Panc1 (cell line): ENCODE data around the gene FDXR. TPM values are rescaled to one million over a fixed set of nuclear protein-coding genes. Genes with fewer than 3 reads are reported as not detected.

Source experiments
- ATAC-seq: fragments of 200-7000 bp; cut with Tn5 transposase; 2 replicates; pipeline ENCODE4 v1.9.1; 2020; ENCODE audit warnings: mild to moderate bottlenecking, moderate library complexity
- BruUV-seq: library from RNA; stranded (reverse); fragments of 400-500 nt; replicated peaks from 2 replicates; lab custom pipeline; 2021; lab: Mats Ljungman, UMichigan
- CTCF ChIA-PET: fragments of 300-600 bp; sonication (Branson Sonifier 250); formaldehyde crosslinking; loops from one replicate; lab custom pipeline; 2022; ENCODE audit warnings: antibody characterized with exemption; lab: Charles Lee
- POLR2A ChIA-PET: fragments of 300-600 bp; sonication (Branson Sonifier 250); formaldehyde crosslinking; loops from one replicate; lab custom pipeline; 2022; ENCODE audit warnings: antibody characterized with exemption; lab: Charles Lee
- DNase-seq: peaks from one replicate; pipeline ENCODE4 v3.0.0-alpha.2; 2010; ENCODE audit warnings: low read depth, low spot score
- H3K27ac ChIP-seq: 2 replicates; pipeline ENCODE4 v1.5.1; 2011; ENCODE audit warnings: mild to moderate bottlenecking, low read length, inconsistent platforms
- H3K27me3 ChIP-seq: fragments of 200-500 bp; sonication (Bioruptor generic); 2 replicates; pipeline ENCODE4 v1.6.0; 2014; ENCODE audit warnings: low read length, inconsistent platforms; ENCODE audit not compliant: control insufficient read depth, insufficient read depth
- H3K36me3 ChIP-seq: fragments of 200-500 bp; sonication (Bioruptor generic); 2 replicates; pipeline ENCODE4 v1.5.1; 2014; ENCODE audit warnings: inconsistent platforms, mild to moderate bottlenecking, low read length, moderate library complexity; ENCODE audit not compliant: control insufficient read depth, insufficient read depth
- H3K4me1 ChIP-seq: 2 replicates; pipeline ENCODE4 v1.5.1; 2011; ENCODE audit warnings: inconsistent platforms, mild to moderate bottlenecking, low read length, moderate library complexity; ENCODE audit not compliant: control insufficient read depth, insufficient read depth
- H3K4me3 ChIP-seq, 2 experiments: 2 replicates each; pipeline ENCODE4 v1.5.1; 2011 to 2012; ENCODE audit warnings: low read depth in 2 of 2, low read length in 2 of 2, mild to moderate bottlenecking in 2 of 2, inconsistent platforms in 1 of 2, moderate library complexity in 1 of 2
- H3K9me3 ChIP-seq: fragments of 200-500 bp; sonication (Bioruptor generic); 2 replicates; pipeline ENCODE4 v1.5.1; 2014; ENCODE audit warnings: low read depth, mild to moderate bottlenecking, inconsistent platforms, low read length, moderate library complexity; ENCODE audit not compliant: control insufficient read depth, insufficient read depth
- POLR2AphosphoS5 ChIP-seq: IDR thresholded peaks from 2 replicates; pipeline ENCODE4 v1.6.1; 2012; ENCODE audit warnings: mild to moderate bottlenecking, low read depth, low read length, moderate library complexity
- SIN3A ChIP-seq: IDR thresholded peaks from 2 replicates; pipeline ENCODE4 v1.6.1; 2012; ENCODE audit warnings: low read depth, mild to moderate bottlenecking, low read length, moderate library complexity, borderline replicate concordance; ENCODE audit not compliant: insufficient read depth
- TCF7L2 ChIP-seq: IDR thresholded peaks from 2 replicates; pipeline ENCODE4 v1.6.1; 2011; ENCODE audit warnings: mild to moderate bottlenecking, low read depth, low read length, inconsistent platforms
- in situ Hi-C: cut with HindIII; loops from 2 replicates; pipeline ENCODE4 v1.10.0; 2016; ENCODE audit warnings: low sequenced_read_pairs, low pct_unique_long_range_greater_than_20kb
- intact Hi-C: fragments of 100-400 bp; cut with micrococcal nuclease; formaldehyde crosslinking; loops from one replicate; pipeline ENCODE4 v1.10.0; 2022; ENCODE audit not compliant: unreplicated experiment
- total RNA-seq: library from RNA; stranded (reverse); gene quantifications from one replicate; pipeline ENCODE4 v1.2.1, GENCODE V29; 2021; ENCODE audit not compliant: unreplicated experiment
- TF ChIP-seq, protein P1 (sequence below): fragments of 450-650 bp; IDR thresholded peaks from 2 replicates; pipeline ENCODE4 v1.5.1; 2017; ENCODE audit warnings: mild to moderate bottlenecking
- TF ChIP-seq, protein P2 (sequence below), 2 experiments: IDR thresholded peaks; 2 replicates each; pipeline ENCODE4 v1.6.1; 2011 to 2012; ENCODE audit warnings: low read depth in 2 of 2, control low read depth in 1 of 2, low read length in 1 of 2, mild to moderate bottlenecking in 1 of 2, moderate library complexity in 1 of 2; ENCODE audit not compliant: insufficient read depth in 1 of 2

Gene FDXR
- total RNA-seq, 1 experiment from 2014 or later = 21.8 TPM

- intact Hi-C loops = no loop called here
- peaks cover 1% of the 10 kb centered on the region; the same call in 1 of the 2 replicates for H3K27me3 ChIP-seq
- in situ Hi-C loops = no loop called here
- TF ChIP-seq, protein P1, sequence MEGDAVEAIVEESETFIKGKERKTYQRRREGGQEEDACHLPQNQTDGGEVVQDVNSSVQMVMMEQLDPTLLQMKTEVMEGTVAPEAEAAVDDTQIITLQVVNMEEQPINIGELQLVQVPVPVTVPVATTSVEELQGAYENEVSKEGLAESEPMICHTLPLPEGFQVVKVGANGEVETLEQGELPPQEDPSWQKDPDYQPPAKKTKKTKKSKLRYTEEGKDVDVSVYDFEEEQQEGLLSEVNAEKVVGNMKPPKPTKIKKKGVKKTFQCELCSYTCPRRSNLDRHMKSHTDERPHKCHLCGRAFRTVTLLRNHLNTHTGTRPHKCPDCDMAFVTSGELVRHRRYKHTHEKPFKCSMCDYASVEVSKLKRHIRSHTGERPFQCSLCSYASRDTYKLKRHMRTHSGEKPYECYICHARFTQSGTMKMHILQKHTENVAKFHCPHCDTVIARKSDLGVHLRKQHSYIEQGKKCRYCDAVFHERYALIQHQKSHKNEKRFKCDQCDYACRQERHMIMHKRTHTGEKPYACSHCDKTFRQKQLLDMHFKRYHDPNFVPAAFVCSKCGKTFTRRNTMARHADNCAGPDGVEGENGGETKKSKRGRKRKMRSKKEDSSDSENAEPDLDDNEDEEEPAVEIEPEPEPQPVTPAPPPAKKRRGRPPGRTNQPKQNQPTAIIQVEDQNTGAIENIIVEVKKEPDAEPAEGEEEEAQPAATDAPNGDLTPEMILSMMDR = no peak
- no peak for TF ChIP-seq SIN3A
- TF ChIP-seq, protein P2, sequence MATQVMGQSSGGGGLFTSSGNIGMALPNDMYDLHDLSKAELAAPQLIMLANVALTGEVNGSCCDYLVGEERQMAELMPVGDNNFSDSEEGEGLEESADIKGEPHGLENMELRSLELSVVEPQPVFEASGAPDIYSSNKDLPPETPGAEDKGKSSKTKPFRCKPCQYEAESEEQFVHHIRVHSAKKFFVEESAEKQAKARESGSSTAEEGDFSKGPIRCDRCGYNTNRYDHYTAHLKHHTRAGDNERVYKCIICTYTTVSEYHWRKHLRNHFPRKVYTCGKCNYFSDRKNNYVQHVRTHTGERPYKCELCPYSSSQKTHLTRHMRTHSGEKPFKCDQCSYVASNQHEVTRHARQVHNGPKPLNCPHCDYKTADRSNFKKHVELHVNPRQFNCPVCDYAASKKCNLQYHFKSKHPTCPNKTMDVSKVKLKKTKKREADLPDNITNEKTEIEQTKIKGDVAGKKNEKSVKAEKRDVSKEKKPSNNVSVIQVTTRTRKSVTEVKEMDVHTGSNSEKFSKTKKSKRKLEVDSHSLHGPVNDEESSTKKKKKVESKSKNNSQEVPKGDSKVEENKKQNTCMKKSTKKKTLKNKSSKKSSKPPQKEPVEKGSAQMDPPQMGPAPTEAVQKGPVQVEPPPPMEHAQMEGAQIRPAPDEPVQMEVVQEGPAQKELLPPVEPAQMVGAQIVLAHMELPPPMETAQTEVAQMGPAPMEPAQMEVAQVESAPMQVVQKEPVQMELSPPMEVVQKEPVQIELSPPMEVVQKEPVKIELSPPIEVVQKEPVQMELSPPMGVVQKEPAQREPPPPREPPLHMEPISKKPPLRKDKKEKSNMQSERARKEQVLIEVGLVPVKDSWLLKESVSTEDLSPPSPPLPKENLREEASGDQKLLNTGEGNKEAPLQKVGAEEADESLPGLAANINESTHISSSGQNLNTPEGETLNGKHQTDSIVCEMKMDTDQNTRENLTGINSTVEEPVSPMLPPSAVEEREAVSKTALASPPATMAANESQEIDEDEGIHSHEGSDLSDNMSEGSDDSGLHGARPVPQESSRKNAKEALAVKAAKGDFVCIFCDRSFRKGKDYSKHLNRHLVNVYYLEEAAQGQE (IDR thresholded peaks at IDR 0.05; ENCODE audit: insufficient read depth in 1 of 2, low read depth in 2 of 2, low read length in 1 of 2) = no peak
- no peak for TF ChIP-seq TCF7L2
- TF ChIP-seq POLR2AphosphoS5 = no peak
- ATAC-seq (no peak), DNase-seq (no peak)
- ChIA-PET CTCF (interaction anchor here (0.6 kb wide), 1 partner anchor 44 kb away, joined by 5 read pairs; no protein-coding TSS in a partner anchor), POLR2A (no interaction called here)
- no peaks in the 10 kb centered on the region for H3K9me3 ChIP-seq
- BruUV-seq = no TSS peak
- H3K4me1 ChIP-seq = no peaks in the 10 kb centered on the region
- no peak overlapping the region for H3K27ac ChIP-seq
- no peaks in the 10 kb centered on the region; the same call in 1 of the 2 replicates for H3K36me3 ChIP-seq
- no peak overlapping the region for H3K4me3 ChIP-seq
Observed at GRCh38 chr17:74917430-74917829, 44.6 kb upstream of the FDXR start.

DNA sequence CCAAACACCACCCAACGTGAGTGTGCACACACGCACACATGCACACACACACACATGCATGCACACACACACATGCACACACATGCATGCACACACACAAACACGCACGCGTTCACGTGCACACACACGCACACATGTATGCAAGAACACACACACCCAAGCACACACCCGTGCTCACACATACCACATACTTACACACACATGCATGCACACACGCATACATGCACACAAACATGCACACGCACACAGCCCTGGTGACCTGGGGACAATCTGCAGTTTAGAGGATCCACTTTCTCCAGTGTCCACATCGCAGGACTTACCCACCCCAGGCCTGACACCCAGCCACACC lies 44.0 kb upstream of the FDXR start:
- Histone ChIP-seq H3K4me1 (no peaks in the 10 kb centered on the region), H3K36me3 (no peaks in the 10 kb centered on the region), H3K4me3 (no peak overlapping the region), H3K9me3 (no peaks in the 10 kb centered on the region), H3K27ac (no peak overlapping the region), H3K27me3 (no peaks in the 10 kb centered on the region)
- TF ChIP-seq, protein P2 (IDR thresholded peaks at IDR 0.05; ENCODE audit: insufficient read depth in 1 of 2, low read depth in 2 of 2, low read length in 1 of 2) = no peak
- TF ChIP-seq, protein P1 = no peak
- no peak for TF ChIP-seq POLR2AphosphoS5
- TF ChIP-seq SIN3A = no peak
- no peak for TF ChIP-seq TCF7L2
- in situ Hi-C loops = no loop called here
- ATAC-seq (no peak), DNase-seq (no peak)
- ChIA-PET CTCF (no interaction called here), POLR2A (no interaction called here)
- BruUV-seq = no TSS peak
- intact Hi-C loops = no loop called here
